ENCODE data around the gene ADRA2B.

ADRA2B gene

GRCh38 chr2:96115631-96116423 lies 544 bp downstream of the ADRA2B start:
- no peak for DNase-seq

- DNase-seq, result no peak
Measured at GRCh38 chr2:96114903-96115581, 1.3 kb downstream of the ADRA2B start.

- DNase-seq, result no peak
Measured at GRCh38 chr2:96114546-96114902, 1.8 kb downstream of the ADRA2B start.

GRCh38 chr2:96113951-96114350 lies 2.4 kb downstream of the ADRA2B start:
- DNase-seq, result no peak

GRCh38 chr2:96113367-96113677 lies 3.0 kb downstream of the ADRA2B start:
- DNase-seq, result no peak

GRCh38 chr2:96112501-96113366 lies 3.6 kb downstream of the ADRA2B start:
- DNase-seq, result no peak

- DNase-seq, result no peak
Measured at GRCh38 chr2:96111823-96112500, 4.4 kb downstream of the ADRA2B start.

GRCh38 chr2:96111257-96111640 lies 5.1 kb downstream of the ADRA2B start:
- DNase-seq, result no peak

GRCh38 chr2:96110621-96111256 lies 5.6 kb downstream of the ADRA2B start:
- DNase-seq, result no peak

GRCh38 chr2:96109931-96110511 lies 6.3 kb downstream of the ADRA2B start:
- DNase-seq, result no peak

- DNase-seq, result no peak
Measured at GRCh38 chr2:96109361-96109680, 7.0 kb downstream of the ADRA2B start.

- no peak for DNase-seq
Measured at GRCh38 chr2:96108541-96109360, 7.6 kb downstream of the ADRA2B start.

- no peak for DNase-seq
Measured at GRCh38 chr2:96108151-96108540, 8.2 kb downstream of the ADRA2B start.

- DNase-seq, result no peak
Measured at GRCh38 chr2:96107708-96108065, 8.7 kb downstream of the ADRA2B start.

- DNase-seq, result no peak
Measured at GRCh38 chr2:96106991-96107707, 9.2 kb downstream of the ADRA2B start.

- DNase-seq, result no peak
Measured at GRCh38 chr2:96105994-96106715, 10.2 kb downstream of the ADRA2B start.

GRCh38 chr2:96105152-96105915 lies 11.0 kb downstream of the ADRA2B start:
- DNase-seq, result no peak

- DNase-seq, result no peak
Measured at GRCh38 chr2:96104487-96104861, 11.9 kb downstream of the ADRA2B start.

- DNase-seq, result no peak
Measured at GRCh38 chr2:96103761-96104486, 12.4 kb downstream of the ADRA2B start.
